Activated T-cell treated with anti-CD3 and anti-CD28 coated beads for 1 hour (primary cell): ENCODE data around the gene DAGLB.
"Not testable (repeated sequence)": the region's sequence is repeated elsewhere in the genome, so short reads cannot be mapped to it uniquely, and the experiment has no call there.

Experiments used
- DNase-seq: peaks from one replicate; pipeline ENCODE4 v3.0.0-alpha.2; 2020; ENCODE audit warnings: low read depth

Gene DAGLB

DNA sequence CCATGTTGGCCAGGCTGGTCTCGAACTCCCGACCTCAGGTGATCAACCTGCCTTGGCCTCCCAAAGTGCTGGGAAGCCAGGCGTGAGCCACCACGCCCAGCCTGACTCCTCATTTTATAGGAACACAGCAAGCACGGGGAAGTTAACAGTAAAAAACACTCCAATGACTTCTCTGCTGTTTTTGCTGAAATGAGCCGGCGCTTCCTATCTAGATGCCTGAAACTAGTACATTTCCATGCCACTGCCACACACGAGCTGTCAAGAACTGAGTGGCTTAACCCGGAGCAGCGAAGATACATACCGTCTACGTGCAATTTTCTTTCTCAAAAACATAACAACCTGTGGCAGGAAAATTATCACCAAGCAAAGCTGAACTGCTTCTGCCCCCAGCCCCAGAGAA, 16.8 kb downstream of the DAGLB start:
- no peak for DNase-seq

DNA sequence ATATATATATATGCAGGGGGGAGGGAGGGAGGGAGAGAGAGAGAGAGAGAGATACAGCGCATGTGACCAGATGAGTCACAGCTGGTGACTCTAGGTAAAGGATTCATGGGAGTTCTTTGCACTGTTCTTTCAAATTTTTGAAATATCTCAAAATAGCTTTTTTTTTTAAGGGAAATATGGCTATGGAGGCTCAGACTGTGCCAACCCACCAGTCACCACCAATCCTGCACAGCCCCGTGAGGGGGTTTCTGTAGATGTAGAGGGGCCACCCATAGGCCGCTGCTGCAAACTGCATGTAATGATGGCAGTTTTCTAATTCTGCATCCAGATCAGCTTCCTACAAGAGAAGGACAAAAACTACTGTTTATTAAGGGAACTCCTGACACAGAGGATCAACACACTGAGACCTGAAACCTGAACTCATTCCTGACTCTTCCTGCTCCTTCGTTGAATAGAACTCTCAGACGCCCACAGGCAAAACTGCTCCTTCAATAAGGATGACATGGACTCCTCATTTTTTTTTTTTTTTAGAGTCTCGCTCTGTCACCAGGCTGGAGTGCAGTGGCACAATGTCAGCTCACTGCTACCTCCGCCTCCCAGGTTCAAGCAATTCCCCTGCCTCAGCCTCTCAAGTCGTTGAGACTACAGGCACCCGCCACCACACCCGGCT, 17.3 kb downstream of the DAGLB start:
- no peak for DNase-seq

DNA sequence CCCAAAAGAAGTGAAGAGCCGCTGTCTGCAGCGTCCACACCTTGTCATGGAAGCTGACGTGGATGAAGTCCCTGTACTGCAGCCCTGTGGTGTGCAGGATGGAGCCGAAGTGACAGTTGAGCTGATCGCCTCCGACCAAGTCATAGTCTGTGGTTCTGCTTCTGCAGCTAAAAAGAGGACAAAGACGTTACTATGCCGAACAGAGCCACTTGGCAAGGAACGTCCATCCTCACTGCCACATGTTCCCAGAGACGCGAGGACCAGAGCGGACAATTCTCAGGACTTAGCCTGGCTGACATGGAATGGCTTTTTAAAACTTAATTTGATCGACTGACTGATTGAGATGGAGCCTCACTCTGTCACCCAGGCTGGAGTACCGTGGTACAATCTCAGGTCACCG, 21.8 kb downstream of the DAGLB start:
- no peak for DNase-seq

DNA sequence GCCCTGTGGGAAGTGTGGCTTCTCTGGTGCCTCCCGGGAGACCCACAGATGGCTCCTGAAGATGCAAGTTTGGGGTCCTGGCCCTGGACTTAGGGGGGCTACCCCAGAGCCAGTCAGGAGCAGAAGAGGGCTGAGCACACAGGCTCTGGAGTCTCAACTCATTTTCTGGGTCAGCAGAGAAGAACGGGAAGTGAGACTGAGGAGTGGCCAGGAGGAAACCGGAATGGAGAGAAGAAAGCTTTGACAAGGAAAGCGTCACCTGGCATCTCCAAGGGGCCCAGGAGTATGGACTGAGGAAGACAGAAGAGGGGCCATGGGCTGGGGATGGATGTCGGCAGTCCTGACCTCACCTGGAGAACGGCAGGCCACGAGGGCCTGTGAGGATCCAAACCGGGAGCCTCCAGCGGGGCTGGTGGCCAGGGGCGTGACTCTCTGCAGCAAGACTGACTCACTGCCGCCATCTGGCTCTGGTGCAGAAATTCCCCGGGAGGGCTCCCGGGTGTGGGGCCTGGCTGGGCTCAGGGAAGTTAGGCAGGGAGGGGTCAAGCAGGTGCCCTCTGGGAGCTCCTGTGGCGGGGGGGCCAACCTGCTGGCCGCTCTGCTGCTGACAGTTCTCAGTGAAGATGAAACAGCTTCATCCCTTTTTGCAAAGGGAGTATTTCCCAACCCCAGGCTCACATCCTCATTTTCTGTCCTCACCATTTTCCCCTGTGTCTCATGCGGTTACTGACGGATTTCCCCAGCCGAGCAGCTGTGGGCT, 23.6 kb downstream of the DAGLB start:
- no peak for DNase-seq

DNA sequence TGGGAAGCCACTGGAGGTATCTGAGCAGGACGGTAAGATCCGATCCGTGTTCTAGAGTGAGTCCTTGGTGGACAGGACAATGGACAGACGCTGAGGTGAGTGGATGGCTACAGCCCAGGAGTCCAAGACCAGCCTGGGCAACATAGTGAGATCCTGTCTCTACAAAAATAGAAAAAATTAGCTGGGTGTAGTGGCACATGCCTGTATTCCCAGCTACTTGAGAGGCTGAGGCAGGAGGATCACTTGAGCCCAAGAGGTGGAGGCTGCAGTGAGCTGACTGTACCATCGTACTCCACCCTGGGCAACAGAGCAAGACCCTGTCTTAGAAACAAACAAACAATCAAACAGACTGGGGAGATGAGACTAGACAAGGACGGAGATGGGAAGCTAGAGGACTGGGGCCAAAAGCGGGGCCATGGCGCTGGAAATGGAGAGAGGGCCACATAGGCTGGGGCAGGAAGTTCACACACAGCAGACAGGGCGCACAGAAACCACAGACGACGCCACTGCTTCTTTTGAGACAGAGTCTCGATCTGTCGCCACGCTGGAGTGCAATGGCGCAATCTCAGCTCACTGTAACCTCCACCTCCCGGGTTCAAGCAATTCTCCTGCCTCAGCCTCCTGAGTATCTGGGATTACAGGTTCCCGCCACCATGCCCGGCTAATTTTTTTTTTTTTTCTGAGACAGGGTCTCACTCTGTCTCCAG, 24.7 kb downstream of the DAGLB start:
- DNase-seq, result no peak

DNA sequence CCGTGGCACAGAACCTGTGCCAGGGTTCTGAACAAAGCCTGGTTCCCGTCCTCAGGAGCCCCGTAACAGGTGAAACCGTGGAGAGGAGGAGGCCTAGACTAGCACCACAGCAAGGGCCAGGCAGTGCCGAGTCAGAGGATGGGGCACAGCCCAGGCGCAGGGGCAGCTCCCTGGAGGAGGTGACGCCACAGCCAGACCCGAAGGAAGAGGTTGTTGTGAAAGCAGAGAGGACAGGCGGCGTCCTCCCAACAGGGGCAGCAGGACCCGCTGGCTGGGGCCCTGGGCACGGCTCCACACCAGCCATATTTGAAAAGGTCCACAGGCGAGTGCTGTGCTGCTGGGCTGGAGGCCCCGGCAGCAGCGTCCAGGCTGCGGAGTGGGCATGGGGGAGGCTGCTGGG, 25.7 kb downstream of the DAGLB start:
- no peak for DNase-seq

DNA sequence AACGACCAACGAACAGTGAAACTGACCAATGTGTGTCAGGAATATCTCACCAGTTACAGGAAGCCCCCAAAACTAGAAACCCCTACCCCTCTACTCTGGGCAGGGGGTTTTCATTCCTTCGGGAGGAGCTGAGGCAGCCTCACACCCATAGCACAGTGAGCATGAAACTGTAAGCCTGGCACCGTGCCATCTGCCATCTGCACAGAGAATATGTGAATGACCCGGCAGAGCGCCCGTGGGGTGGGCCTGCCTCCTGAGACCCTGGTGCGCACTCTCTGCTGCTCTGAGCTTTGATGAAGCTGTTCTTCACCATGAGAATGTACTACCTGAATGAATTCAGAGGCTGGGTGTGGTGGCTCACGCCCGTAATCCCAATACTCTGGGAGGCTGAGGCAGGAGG, 27.1 kb downstream of the DAGLB start:
- no peak for DNase-seq

DNA sequence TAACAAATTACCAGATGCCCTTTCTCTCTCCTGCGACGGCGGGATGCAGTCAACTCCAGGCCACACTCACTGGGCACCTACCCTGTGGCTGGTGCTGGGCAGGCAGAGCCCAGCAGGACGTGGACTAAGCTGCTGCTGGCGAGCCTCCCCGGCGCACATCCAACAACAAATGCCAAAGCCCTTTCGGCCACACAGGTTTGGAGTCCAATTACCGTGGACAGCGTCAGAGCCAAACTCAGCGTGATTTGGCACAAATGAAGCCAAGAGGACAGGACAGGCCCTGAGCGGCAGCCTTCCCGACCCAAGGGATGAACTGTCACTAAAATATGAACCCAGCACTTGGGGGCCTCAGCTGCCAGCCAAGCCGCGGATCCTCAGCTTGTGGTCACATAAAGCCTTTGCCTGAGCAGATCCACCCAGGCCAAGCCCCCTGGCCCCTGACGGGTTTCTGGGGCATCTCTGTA, 28.4 kb downstream of the DAGLB start:
- DNase-seq, result no peak

DNA sequence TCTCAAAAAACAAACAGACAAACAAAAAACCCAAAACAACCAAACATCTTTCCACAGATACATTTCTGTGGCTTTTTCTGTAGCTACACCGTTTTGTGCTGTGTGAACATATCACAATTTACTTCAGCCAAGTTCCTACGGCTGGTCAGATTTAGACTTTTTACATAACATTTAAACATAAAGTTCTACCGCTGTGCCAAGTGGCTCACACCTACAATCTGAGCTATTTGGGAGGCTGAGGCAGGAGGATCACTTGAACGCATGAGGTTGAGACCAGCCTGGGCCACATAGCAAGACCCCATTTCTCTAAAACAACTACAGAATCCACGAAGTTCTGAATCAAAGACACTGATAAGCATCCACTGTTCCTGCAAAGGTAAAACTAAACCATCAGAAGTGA, 30.3 kb downstream of the DAGLB start:
- DNase-seq, result no peak

DNA sequence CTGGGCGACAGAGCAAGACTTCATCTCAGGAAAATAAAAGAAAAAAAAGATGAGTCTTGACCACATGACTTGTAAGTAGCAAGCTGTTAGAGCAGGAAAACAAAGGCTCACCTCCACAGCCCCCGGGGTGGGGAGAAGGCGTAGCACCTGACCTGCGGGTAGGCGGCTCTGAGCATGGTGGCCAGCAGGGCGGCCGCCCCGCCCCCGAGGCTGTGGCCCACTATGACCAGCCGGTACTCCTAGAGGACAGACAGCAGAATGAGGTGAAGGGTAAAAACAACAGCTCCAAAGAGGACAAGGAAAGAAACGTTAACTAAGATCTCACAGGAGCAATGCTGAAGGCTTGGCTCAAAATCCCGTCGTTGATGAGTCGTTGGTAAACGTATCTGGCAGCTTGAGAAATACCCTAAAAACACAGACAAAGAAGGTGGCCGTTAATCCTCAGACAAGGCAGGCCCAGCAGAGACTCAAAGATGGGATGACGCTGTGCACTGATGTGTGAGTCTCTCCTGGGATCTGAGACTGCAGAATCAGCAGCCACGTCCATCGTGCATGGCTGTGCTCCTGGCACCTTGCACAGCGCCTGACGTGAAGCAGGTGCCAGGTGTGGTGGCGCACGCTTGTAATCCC, 31.1 kb downstream of the DAGLB start:
- DNase-seq, result no peak

DNA sequence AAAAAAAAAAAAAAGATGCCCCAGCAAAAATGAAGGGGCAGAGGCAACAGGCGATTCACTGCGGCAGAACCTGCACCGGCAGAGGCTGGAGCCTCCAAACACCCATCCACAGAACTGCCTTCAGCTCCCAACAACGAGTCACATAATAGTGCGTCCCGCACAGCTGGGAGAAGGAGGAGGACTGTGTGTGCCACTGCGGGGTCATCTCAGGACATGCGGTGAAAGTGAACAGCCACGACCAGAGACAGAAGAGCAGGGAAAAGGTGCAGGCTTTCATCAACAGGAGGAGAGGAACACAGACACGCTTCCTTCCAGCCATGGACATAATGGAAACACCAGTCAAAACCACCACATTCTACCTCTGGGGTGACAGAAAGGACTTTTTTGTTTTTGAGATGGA, 34.1 kb downstream of the DAGLB start:
- no peak for DNase-seq

DNA sequence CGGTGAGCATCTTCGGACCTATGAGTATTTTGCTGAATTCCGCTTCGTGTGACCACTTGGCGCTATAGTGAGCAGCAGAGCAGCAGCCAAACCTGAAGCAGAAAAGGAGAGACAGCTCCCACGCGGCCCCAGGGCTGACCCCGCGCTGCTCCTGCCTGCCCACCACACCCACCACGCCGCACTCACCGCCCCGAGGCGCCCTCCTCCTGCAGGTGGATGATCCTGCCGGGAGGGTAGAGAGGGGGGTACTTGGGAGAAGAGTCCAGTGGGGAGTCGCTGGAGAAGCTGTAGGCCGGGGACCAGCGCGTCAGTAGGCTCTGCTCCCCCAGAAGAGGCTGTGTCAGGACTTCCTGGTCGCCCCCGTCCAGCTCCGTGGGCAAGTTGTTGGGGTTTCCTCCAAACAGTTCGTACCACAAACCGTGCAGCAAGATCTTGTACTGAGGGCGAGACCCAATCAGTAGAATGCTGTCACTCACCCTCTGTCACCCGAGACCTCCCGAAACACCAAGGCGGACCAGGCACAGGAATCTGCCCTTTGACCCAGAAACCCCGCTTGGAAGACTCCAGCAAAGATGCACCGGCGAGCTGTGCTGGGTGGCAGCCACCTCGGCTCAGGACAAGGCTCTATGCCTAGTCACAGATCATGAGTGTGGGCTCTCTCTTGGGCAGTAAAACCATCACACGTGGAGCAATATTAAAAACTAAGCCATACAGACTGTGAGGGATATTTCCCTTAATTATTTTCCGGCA, 37.6 kb downstream of the DAGLB start:
- DNase-seq, result no peak

DNA sequence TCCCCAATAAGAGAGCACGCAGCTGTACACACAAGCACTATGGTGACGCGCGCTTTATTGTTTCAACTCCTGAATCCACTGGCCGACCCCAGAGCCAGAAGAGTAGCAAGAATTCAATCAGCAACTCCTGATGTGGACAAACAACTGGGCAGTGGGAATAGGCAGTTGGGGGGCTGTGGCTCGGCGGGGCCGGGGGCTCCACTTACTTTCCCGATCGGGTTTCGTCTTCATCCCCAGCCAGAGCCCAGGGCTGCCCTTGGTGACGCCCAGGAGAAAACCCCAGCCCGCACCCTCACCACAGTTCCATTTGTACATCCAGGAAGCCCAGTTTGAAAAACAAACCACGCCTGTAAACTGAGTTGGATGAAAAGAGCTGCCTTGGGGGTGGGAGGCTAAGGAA, 38.7 kb downstream of the DAGLB start:
- no peak for DNase-seq

DNA sequence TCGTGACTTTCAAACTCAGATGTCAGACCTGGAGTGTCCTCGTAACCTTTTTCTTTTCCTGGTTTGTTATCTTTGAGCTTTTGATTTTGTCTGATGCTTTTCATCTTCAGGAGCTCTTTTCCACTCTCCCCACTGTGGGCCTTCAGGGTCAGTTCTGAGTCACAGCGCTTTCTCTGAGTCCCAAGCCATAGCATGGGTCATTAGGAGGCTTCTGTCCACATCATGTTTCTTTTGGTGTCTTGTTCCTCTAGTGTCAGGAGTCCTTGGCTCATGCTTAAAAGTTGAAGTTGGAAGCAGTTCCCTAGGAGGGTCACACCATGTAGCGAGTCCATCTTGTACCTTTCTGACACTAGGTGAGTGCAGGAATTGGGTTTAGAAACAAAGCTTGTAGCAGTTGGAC, 40.3 kb downstream of the DAGLB start:
- no peak for DNase-seq

DNA sequence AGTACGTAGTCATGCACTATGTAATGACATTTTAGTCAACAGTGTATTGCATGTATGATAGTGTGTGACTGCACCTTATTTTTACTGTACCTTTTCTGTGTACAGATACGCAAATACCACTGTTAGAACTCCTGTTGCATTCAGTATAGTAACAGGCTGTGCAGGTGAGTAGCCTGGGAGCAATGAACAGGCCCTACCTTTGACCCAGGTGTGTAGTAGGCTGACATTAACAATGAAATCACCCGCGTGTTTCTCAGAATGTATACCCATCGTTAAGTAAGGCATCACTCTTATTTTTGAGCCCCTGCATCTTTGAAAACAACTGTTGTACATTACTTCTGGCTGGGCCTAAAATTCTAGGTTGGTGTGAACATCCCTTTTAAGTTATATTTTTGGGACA, 41.6 kb downstream of the DAGLB start:
- no peak for DNase-seq

DNA sequence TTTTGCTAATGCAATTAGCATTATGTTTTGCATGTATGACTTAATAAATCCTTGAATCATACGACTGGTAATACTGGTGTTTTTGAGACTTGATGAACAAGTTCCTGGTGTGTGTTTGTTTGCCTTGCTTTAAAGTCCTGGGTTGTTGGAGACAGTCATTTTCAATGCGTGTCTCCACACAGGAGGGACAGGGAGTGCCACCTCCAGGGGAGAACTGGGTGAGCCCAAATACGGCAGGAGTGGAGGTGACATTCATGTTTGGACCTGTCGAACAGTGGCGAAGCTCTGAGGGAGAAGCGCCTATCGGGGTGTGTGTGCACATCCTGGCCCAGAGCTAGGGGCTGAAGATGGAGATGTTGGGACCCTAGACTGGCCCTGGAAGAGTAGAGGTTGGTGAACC, 43.8 kb downstream of the DAGLB start:
- DNase-seq, result no peak

DNA sequence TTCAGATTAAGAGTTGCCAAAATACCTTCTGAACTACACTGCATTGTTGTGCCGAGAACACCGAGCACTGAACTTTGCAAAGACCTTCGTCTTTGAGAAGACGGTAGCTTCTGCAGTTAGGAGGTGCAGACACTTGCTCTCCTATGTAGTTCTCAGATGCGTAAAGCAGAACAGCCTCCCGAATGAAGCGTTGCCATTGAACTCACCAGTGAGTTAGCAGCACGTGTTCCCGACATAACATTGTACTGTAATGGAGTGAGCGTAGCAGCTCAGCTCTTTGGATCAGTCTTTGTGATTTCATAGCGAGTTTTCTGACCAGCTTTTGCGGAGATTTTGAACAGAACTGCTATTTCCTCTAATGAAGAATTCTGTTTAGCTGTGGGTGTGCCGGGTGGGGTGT, 45.0 kb downstream of the DAGLB start:
- no peak for DNase-seq

DNA sequence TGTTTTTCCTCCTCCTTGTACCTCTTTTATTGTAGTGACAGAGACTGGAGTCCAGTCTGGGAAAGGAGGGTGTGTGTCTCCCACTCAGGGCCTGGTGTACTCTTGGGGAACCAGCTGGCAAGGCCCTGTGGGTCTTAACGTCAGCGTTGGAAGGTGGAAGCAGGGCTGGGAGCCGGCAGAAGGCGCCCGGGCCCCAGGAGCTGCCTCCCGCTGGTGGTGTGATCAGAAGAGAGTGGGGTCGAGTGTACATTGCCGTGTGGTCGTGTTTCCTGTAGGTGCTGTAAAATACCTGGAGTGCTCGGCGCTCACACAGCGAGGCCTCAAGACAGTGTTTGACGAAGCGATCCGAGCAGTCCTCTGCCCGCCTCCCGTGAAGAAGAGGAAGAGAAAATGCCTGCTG, 45.7 kb downstream of the DAGLB start:
- no peak for DNase-seq

DNA sequence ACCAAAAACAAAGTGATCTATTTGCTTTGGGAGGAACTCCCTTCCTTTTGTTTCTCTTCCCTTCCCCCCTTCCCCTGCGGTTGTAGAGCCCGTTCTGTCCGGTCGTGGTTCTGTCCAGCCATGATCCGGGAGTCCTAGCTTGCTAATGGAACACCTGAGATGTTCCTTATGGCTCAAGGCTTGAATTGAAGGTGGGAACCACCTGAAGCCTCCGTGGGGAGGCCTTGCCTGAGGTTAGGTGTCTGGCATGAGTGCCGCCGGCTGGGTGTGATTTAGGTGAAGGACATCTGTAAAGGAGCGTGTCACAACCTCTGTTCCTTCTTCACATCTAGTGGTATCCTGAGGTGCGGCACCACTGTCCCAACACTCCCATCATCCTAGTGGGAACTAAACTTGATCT, 46.2 kb downstream of the DAGLB start:
- no peak for DNase-seq

DNA sequence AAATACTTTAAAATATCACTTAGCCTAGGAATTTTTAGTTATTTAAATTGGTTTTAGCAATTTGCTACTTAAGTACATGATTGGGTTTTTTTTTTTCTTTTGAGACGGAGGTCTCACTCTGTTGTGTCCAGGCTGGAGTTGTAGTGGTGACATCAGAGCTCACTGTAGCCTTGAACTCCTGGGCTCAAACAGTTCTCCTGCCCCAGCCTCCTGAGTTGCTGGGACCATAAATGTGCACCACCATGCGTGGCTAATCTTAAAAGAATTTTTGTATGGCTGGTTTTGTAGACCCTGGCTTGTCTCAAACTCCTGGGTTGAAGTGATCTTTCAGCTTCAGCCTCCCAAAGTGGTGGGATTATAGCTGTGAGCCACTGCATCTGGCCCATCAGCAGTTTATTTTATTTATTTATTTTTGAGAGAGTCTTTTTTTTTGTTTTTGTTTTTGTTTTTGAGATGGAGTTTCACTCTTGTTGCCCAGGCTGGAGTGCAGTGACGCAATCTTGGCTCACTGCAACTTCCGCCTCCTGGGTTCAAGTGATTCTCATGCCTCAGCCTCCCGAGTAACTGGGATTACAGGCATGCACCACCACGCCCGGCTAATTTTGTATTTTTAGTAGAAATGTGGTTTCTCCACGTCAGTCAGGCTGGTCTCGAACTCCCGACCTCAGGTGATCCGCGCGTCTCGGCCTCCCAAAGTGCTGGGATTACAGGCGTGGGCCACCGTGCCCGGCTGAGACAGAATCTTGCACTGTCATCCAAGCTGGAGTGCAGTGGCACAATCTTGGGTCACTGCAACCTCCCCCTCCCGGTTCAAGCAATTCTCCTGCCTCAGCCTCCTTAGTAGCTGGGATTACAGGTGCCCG, 47.3 kb downstream of the DAGLB start:
- not testable (repeated sequence) for DNase-seq

DNA sequence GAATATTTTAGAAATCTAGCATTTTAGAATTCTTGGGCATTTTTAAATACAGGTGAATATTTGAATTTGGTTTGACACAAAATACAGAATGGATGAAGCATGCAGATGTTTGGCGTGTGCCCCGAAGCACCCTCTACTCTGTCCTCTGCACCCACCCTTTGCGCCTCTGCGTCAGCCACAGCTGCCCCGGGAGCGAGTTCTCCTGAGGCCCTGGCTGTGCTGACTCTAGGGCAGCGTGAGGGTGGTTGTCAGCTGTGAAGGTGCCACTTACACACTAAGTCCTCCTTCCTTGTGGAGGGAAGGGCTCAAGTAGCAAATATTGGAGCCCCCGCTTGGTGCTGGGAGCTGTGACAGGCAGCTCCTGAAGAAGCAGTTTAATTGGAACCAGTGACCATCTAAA, 48.4 kb downstream of the DAGLB start:
- DNase-seq, result no peak
